GM18505 (cell line): ENCODE measurements around the gene LAMA4.

ENCODE experiments used
- ATAC-seq: cut with Tn5 transposase; IDR thresholded peaks from one replicate; pipeline ENCODE4 v1.9.1; 2021; ENCODE audit not compliant: unreplicated experiment
- POLR2A ChIP-seq: IDR thresholded peaks from 4 replicates; pipeline ENCODE4 v1.6.1; 2011; ENCODE audit warnings: borderline replicate concordance; ENCODE audit not compliant: insufficient read depth, insufficient read length; ENCODE audit errors: extremely low read depth

Gene LAMA4

DNA sequence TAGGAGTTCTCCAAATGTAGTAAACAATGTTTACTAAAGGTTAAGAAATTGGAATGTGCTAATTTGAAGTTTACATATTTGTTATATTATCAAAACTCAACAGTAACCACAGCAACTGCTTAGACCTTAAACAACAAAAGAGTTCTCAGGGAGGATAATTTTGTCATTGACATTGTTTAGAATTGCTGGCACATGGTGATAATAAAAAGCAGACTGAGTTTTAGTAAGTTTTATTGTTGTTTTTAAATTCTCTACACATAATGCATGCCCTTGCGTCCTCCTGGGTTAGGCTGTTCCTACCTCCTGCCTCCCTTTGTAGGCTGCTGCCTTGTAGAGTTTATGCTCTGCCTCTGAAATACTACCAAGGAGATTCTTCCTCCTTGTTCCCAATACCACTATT, 28.7 kb downstream of the LAMA4 start:
- TF ChIP-seq POLR2A: no peak
- no peak for ATAC-seq

DNA sequence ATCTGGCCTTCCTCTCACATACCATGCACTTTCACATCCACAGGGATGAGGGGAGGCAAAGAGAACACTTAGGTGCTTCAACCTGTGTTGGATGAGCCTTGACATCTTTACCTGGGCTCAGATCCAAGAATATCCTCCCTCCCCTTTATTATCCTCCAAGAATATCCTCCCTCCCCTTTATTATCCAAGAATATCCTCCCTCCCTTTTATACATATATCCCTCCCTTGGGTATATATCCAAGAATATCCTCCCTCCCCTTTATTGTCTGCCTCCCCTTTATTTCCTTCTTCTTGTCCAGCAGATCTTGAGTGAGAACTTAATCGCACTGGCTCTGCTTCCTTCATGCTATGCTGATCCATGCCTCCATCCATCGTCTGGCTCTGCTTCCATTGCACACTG, 30.3 kb downstream of the LAMA4 start:
- TF ChIP-seq POLR2A: no peak
- no peak for ATAC-seq

DNA sequence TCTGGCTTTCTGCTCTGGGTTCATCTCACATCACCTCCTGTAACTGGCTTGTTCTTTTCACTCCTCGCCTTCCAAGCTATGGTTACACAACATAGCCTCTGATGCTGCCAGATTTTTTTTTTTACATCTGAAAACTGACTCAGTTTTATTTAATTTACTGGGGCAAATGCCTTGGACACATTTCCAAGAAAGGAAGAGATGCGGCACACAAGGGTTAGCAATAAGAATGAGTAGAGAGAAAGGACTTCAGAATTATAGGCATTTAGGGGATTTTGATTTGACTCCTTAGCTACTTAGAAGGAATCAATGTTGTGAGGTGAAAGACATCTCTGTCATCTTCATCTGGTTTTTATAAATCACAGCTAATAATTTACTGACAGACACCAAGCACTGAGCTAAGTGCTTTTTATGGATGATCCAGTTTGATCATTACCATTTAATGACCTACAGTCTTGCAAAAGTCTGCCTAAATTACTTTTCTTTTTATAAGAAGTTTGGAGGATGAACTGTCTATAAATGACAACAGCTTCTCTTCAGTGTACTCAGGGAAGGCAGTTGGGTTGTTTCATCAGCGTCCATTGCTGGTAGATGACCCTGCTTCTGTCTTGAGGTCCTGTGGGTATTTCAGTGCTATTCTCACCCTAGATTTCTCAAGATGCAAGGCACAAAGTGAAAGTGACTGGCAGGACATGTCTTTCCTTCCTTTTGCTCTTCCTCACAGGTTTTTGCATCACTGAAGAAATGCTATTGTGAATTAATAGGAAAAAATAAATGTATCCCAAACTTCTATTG, 31.1 kb downstream of the LAMA4 start:
- no peak for ATAC-seq

DNA sequence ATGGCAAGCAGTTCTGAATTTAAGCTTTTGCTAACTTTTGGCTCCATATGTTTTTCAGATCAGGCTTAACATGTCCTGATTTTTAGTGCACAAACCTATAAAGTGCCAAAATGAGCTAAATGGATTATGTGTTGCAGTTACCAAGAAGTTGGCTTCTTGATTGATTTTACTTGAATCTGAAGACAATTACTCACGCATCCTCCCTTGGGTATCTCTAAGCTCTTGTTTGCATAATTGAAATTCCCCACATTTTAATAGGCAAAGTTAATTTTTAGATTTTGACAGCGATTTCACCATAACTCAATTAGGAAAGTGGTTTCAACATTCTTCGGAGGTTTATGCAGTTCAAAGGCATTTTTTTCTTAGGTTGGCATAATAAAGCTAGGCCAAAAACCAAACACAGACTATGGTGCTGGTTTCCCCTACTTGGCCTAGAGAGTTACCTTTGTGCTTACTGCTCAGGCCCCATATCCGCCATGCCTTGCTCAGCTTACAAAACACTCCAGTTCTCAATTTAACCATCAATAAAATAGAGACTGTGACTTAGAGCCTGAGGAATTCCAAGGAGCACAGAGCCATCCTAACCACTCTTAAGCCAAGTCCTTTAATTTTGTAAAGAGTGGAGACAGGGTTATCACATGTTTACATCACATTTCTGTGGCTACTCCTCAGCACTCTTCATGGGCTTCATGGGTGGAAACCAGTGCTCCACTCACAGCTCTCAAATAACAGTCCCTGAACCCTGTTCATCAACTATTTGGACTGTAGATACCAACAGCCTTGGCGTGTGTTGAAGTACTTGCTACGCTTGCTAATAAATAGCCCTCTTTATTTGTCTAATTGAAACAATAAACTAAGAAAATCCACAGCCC, 32.1 kb downstream of the LAMA4 start:
- no peak for TF ChIP-seq POLR2A
- no peak for ATAC-seq

More for the DNA sequence above, 31.1 kb downstream of the LAMA4 start:
- TF ChIP-seq POLR2A: no peak

DNA sequence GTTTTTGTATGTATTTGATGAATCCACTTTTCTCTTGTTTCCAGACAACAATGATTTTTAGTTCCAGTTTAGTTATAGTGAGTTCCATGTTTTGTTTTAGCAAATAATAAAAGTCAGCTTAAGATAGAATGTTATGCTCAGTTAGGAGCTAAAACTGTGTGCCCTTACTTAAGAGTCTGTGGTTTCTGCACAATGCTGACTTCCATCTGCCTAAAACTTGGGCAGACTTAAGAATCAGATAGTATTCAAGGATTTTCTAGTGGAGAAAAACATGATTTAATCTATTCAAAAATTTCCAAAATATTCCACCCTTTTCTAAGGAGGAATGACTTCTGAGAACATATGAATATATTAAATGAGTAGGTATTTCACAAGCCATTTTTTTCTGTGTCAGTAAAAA, 32.8 kb downstream of the LAMA4 start:
- no peak for TF ChIP-seq POLR2A
- no peak for ATAC-seq

DNA sequence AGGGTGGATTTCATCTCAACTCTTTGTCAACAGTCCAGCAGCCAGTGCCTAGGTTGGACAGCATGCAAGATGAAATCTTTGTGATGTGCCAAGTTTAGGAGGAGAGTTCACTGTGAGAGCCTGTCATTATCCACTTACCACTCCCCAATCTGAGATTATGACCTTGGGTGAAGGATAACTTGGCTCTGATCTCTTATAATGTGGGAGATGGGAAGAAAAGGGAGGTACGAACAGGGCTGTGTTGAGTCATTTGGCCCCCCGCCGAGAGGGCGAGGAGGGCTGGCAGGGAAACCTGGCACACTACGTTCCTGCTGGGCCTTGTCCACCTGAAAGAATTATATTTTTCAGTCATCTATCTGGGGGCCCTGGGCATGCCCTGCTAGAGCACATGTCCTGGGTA, 35.8 kb downstream of the LAMA4 start:
- no peak for ATAC-seq
- no peak for TF ChIP-seq POLR2A

DNA sequence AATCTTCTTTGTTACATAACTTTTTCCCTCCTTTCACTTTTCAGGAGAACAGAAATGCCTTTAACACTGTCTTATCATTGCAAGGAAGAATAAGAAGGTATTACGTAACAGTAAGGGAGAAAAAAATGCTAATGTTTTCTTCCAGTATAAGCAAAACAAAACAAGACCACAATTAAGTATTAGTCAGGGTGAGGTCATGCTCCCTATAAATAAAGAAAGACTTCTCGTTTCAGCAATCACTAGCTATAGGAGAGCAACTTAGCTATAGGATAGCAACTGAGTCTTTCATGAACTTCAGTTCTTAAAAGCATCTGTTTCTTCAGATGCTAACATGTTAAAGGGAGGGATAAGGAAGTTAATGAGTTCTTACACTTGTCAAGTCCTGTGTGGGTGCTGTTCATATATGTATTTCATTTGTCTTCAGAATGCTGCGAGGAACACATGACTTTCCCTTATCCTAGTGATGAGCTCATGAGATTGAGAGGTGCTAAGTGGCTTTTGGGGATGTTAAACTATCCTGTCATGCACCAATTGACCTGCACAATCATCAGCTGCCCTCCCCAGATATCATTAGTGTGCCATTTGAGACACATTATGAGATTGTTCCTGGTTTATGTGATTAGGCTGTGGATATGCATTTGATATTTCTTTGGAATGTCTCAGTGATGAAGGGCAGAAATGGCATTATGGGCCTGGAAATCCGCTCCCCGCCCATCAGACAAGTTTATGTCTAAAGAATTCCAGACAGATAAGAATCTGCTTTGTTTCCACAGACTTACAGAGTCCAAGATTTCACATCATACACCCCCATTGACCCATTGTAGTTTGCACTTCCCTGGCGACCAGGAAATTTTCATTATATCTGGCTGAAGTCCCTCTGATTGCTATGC, 37.5 kb downstream of the LAMA4 start:
- TF ChIP-seq POLR2A: no peak
- no peak for ATAC-seq

DNA sequence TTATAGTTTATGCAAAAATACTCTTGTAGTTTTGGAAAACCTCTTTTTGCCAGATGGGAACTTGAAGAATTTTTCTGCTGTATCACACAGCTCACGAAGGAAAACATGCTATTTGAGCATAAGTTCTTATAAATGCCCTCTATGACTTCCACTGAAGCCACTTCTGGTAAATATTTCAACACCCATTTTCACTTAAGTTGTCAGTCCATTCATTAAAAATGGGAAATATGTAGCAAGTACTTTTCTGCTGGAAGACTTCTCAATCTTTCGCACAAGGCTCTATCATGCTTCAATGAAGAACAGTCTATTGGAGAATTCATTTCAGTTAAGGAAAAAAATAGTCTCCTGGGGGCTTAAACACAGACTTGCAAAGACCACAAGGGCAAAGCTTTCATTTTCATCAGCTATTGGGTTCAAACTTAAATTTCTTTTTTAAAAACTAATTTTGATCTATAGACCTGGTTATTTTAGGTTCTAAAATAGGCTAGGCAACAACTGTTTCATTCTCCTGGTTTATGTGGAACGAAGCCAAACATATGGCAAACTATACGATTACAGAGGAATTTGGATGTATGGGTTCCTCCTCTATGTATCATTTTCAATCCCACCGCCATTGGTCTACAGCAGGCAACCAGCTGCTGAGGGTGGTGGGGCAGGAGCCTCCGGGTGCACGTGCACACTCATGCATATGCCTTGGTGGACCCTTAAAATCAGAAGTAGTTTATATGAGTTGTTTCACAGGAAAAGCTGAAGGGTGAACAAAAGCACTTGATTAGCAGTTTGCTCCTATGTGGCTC, 38.7 kb downstream of the LAMA4 start:
- no peak for TF ChIP-seq POLR2A
- ATAC-seq: no peak

DNA sequence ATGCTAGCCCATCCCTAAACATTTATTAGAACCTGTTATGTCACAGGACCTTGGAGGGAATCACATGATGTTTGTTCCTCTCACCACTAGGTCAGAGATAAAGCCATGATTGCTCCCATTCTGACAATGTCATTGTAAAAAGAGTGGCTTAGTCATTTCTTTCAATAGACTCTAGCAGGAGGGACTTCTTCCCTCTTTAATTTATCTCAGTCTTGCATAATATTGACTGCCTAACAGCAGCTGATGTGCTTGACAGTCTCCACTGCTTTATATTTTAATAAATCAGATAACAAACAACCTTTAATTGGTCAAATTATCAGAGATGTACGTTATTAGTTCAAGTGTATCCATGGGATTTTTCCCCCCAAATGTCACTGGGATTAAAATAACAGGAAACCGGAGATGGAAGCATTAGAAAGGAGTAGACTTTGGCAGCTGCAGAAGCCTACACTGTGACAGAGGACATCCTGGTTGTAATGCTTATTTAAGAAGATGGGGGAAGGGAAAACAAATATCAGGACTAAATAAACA, 39.6 kb downstream of the LAMA4 start:
- ATAC-seq: no peak
- no peak for TF ChIP-seq POLR2A

DNA sequence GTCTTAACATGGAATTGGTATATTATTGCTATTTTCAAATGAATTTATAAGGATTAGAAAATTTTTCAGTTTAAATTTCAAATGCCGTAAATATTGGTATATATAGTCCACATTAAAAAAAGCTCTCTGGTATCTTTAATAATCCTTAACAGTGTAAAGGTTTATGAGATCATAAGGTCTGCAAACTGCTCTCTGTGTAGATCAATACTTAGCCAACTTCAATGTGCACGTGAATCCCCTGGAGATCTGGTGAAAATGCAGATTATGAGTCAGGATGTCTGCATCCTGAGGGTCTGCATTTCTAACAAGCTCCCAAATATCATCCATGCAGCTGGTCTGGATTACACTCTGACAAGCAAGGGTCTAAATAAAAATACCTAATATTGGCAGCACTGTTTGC, 43.5 kb downstream of the LAMA4 start:
- ATAC-seq: no peak
- no peak for TF ChIP-seq POLR2A

DNA sequence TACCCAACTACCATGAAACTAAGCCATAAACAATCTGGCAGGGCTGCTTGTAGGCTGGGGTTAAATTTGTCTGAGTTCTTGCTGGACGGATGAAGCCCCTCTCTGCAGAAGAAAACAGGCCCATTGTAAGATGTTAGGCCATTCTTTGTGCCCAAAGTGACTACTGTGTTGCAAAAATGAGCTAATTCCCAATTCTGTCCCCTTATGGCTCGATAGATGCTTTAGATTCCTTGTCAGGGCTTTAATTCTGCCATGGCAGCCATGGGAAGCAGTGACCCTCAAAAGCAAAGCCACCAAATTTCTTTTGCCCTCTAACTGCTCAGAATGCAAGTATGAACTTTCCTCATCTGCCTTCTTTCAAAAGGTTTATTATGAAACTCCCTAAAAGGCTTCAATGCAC, 45.2 kb downstream of the LAMA4 start:
- no peak for TF ChIP-seq POLR2A
- no peak for ATAC-seq

DNA sequence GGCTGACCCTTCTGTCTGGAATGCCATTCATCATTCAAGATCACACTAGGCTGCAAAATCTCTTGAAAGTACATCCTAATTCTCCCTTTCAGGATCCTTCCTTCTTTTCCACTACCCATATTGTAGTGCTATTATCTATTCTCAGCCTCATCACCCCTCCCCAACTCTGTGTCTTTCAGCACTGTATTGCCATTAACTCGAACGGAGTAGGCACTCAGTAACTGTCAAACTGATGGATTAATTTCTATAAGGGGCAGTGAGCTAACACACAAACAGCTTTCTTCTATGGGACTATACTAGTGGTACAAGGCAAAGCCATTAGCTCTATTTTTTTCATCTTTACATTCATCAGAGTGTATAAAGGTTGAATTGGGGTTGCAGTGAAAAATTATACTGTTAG, 46.6 kb downstream of the LAMA4 start:
- no peak for ATAC-seq
- TF ChIP-seq POLR2A: no peak
